ENCODE results near the gene IFI44. TPM values are rescaled to one million over a fixed set of nuclear protein-coding genes. Genes with fewer than 3 reads are reported as not detected.

IFI44 gene
- total and polyA plus RNA-seq, 9 donors, result 7.3 to 40.7 (median 25.9) TPM

DNA sequence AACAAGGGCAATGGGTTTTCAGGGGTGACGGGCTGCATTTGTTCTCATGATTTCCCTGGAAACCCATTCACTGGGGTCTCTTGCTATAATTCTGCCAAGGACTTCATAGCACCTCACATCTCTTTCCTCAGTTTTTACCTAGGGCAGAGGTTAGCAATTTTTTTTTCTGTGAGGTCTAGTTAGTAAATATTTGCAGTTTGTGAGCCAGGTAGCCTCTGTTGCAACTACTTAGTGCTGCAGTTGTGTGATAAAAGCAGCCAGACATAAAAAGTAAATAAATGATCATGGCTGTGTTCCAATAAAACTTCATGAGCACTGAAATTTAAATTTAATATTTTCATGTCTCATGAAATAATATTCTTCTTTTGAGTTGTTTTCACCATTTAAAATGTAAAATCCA lies 37.7 kb downstream of the IFI44 start:
- WGBS, 3 donors, result 90 to 96% (median 94%) methylated on average over 1 of the region's 1 CpG
- Histone ChIP-seq H3K9me3 (no peaks in the 10 kb centered on the region), H3K4me1 (ENCODE audit: insufficient read depth) (no peaks in the 10 kb centered on the region), H3K27ac (no peak overlapping the region), H3K36me3 (no peaks in the 10 kb centered on the region), H3K4me3 (no peak overlapping the region), H3K27me3 (no peaks in the 10 kb centered on the region)
- intact Hi-C loops (cut with DNase I), result no loop called here
- no peak for TF ChIP-seq POLR2A (IDR thresholded peaks at IDR 0.05)
- TF ChIP-seq, protein P1, sequence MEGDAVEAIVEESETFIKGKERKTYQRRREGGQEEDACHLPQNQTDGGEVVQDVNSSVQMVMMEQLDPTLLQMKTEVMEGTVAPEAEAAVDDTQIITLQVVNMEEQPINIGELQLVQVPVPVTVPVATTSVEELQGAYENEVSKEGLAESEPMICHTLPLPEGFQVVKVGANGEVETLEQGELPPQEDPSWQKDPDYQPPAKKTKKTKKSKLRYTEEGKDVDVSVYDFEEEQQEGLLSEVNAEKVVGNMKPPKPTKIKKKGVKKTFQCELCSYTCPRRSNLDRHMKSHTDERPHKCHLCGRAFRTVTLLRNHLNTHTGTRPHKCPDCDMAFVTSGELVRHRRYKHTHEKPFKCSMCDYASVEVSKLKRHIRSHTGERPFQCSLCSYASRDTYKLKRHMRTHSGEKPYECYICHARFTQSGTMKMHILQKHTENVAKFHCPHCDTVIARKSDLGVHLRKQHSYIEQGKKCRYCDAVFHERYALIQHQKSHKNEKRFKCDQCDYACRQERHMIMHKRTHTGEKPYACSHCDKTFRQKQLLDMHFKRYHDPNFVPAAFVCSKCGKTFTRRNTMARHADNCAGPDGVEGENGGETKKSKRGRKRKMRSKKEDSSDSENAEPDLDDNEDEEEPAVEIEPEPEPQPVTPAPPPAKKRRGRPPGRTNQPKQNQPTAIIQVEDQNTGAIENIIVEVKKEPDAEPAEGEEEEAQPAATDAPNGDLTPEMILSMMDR (IDR thresholded peaks at IDR 0.05), result no peak
- DNase-seq, result no peak

GRCh38 chr1:78687914-78688313 lies 38.3 kb downstream of the IFI44 start:
- H3K4me1 ChIP-seq (ENCODE audit: insufficient read depth), result no peaks in the 10 kb centered on the region
- intact Hi-C loops (cut with DNase I), result no loop called here
- TF ChIP-seq, protein P1 (IDR thresholded peaks at IDR 0.05), result no peak
- TF ChIP-seq POLR2A (IDR thresholded peaks at IDR 0.05), result no peak
- no peak for TF ChIP-seq EP300 (IDR thresholded peaks at IDR 0.05)
- no peaks in the 10 kb centered on the region for H3K27me3 ChIP-seq
- no peak overlapping the region for H3K4me3 ChIP-seq
- H3K9me3 ChIP-seq, result no peaks in the 10 kb centered on the region
- H3K36me3 ChIP-seq, result no peaks in the 10 kb centered on the region
- no peak overlapping the region for H3K27ac ChIP-seq
- no peak for DNase-seq
- 49 to 62% (median 56%) methylated on average over 2 of the region's 2 CpGs for WGBS, 3 donors

GRCh38 chr1:78688697-78689096 lies 39.1 kb downstream of the IFI44 start:
- Histone ChIP-seq H3K4me3 (no peak overlapping the region), H3K27me3 (no peaks in the 10 kb centered on the region), H3K27ac (no peak overlapping the region), H3K36me3 (no peaks in the 10 kb centered on the region), H3K4me1 (ENCODE audit: insufficient read depth) (no peaks in the 10 kb centered on the region), H3K9me3 (no peaks in the 10 kb centered on the region)
- TF ChIP-seq POLR2A (IDR thresholded peaks at IDR 0.05) (no peak), EP300 (IDR thresholded peaks at IDR 0.05) (no peak)
- TF ChIP-seq, protein P1 (IDR thresholded peaks at IDR 0.05), result no peak
- intact Hi-C loops (cut with DNase I), result no loop called here
- no peak for DNase-seq

DNA sequence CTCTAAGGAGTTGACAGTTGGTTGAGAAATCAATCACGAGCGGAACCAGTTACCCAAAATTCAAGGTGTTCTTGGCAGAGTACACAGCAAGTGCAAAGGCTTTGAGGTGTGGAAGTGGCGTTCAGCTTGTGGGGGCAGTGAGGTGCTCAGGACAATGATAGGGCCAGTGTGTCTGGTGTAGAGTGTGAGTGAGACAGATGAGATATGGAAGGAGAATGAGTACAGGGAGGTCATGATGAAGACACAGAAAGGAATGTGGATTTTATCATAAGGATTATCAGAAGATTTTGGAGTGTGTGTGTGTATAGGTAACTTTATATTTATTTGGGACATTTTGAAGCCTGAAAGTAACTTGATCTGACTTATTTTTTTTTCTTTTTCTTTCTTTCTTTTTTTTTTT lies 40.9 kb downstream of the IFI44 start:
- no peaks in the 10 kb centered on the region for H3K9me3 ChIP-seq
- intact Hi-C loops (cut with DNase I), result no loop called here
- H3K27ac ChIP-seq, result no peak overlapping the region
- 89 to 90% (median 90%) methylated on average over 3 of the region's 3 CpGs for WGBS, 3 donors
- H3K27me3 ChIP-seq, result no peaks in the 10 kb centered on the region
- H3K4me1 ChIP-seq (ENCODE audit: insufficient read depth), result no peaks in the 10 kb centered on the region
- H3K4me3 ChIP-seq, result no peak overlapping the region
- no peaks in the 10 kb centered on the region for H3K36me3 ChIP-seq
- no peak for DNase-seq
- TF ChIP-seq POLR2A (IDR thresholded peaks at IDR 0.05) (no peak), EP300 (IDR thresholded peaks at IDR 0.05) (no peak)
- TF ChIP-seq, protein P1 (IDR thresholded peaks at IDR 0.05), result no peak
